GM19043 (cell line): ENCODE measurements around the gene CUL4A.
"Not testable (repeated sequence)": the region's sequence is repeated elsewhere in the genome, so short reads cannot be mapped to it uniquely, and the experiment has no call there.

Source experiments
- ATAC-seq: cut with Tn5 transposase; IDR thresholded peaks from one replicate; pipeline ENCODE4 v1.9.1; 2021; ENCODE audit warnings: low read depth; ENCODE audit not compliant: unreplicated experiment

Gene CUL4A

DNA sequence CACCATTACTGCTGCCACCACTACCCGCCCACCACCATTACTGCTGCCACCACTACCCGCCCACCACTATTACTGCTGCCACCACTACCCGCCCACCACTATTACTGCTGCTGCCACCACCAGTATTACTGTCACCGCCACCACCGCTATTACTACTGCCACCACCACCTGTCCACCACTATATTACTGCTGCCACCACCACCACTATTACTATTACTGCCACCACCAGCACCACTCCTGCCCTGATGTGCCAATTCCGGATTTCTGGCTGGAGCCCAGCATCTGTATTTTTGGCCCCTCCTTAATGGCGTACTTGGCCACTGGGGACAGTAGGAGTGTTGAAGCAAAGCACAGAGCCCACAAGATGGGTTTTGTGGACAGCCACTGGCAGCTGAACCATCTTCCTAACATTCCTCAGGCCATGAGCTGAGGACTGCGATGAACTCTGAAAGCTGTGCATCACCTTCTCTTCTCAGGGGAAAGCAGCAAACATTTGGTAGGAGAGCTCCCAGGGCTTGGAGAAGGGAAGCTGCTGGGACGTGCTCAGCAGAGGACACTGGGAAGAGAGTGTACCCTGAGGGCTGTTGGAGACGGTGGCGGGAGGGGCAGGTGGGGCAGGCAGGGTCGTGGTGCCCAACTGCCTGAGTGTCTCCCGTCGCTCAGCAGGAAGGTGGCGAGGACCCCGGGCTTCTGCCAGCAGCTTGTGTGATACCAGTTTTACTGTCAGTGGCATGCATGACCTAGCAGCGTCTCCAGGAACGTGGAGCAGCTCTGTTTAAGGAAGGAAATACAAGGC is 23.0 kb downstream of the CUL4A start:
- ATAC-seq, result no peak

DNA sequence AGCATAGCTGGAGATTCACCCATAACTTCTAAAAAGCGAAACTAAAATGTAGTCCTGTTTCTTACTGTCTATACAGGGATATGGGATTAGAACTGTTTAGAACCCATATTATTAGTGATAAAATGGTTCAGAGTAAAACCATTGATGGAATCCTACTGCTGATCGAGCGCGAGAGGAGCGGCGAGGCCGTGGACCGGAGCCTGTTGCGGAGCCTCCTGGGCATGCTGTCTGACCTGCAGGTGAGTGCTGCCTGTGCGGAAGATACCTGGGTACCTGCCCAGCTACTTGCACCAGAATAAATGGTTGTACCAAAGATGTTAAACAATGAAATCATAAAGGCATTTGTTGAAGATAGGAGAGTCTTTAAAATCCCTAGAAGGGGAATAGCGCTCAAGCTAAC is 23.7 kb downstream of the CUL4A start:
- no peak for ATAC-seq

GRCh38 chr13:113238536-113238935 is 29.1 kb downstream of the CUL4A start:
- no peak for ATAC-seq

DNA sequence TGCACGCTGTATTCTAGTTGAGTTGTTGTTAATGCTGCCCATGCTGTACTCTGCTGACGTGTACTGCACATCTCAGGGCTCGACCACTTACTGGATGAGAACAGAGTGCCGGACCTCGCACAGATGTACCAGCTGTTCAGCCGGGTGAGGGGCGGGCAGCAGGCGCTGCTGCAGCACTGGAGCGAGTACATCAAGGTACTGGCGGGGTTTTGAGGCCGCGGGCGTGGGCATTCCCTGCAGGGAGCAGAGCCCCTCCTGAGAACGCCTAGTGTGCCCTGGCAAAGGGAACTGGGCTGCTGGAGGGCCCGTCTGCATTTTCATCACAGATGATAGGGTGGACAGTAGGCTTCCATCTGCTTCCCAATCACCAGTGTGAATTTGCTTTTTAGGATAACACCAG is 29.9 kb downstream of the CUL4A start:
- no peak for ATAC-seq

DNA sequence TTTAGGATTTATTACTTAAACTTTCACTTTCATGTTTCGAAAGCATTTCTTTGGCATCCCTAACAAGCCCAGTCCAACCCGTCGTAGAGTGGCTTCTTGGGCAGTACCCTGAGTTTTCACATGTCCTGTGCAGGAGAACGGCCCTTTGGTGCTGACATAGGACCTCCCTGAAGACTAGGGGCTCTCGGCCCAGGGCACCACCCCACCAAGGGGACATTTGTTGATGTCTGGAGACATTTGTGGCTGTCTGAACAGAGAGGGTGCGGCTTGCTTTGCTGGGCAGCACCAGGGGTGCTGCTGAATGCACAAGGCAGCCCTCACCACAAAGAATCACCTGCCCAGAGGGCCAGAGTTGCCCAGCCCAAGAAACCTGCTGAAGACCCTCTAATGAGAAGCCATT is 30.6 kb downstream of the CUL4A start:
- ATAC-seq, result no peak

DNA sequence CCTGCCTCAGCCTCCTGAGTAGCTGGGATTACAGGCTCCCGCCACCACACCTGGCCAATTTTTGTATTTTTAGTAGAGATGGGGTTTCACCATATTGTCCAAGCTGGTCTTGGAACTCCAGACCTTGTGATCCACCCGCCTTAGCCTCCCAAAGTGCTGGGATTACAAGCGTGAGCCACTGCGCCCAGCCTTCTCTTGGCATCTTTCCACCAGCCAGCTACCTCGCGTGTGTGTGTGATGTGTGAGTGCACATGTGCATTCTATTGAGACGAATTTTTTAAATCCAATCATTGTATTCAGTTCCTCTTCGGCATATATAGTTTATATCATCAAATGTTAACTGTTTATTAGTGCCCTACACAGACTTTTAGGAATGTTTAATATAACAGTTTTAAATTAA is 32.2 kb downstream of the CUL4A start:
- ATAC-seq, result not testable (repeated sequence)

DNA sequence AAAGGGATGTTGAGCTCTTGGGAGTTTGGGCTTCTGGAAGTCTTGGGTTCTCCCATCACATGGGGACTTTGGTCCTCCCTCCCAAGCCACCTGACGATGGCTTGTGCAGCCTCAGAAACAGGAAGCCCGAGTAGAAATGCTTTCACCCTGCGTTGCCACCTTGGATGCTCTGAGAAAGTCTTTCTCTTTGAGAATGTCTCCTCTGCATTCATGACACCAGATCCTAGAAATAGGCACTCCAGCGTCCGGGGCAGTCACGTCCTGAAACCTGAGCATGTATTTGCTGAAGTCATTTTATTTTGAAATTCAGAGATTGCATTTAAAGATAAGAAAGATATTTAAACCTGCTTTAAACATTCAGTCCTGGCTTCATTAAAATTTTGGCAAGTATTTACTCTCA is 34.4 kb downstream of the CUL4A start:
- no peak for ATAC-seq

DNA sequence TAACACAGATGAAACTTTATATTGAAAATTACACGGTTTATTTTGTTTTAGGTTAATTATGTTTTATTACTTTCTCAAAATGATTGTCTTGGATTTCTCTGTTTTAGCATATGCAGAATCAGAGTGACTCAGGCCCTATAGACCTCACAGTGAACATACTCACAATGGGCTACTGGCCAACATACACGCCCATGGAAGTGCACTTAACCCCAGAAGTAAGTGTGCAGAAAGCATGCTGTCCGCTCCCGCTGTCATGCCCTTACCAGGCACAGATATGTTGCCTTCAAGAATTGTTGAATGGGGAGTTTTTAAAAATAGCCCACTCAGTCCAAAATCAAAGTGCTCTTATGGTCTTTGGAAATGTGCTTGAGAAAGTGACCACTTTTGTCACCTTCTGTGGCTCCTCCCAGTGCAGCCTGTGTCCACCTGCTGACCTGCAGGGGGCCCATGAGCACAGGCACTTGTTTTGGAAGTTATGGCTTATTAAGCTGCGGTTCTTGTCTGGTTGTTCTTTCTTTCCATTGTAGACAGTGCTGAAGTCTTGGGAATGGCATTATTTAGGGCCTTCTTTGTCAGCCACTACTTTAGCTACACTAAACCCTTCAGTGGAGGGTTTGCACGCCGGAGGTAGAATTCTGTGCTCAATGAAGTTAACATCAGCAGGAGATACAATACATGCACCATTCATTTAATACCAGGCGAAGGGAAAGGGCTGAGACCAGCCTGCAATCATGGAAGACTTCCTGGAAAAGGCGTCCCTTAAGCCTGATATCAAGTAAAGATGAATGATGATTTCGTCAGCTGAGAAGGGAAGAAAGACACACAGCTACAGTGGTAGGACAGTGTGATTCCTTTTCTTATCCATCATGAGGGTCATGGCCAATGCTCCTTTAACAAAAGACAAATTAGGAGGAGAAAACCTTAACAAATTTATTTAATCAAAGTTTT is 36.7 kb downstream of the CUL4A start:
- ATAC-seq, result no peak

GRCh38 chr13:113252516-113253095 is 43.2 kb downstream of the CUL4A start:
- no peak for ATAC-seq

DNA sequence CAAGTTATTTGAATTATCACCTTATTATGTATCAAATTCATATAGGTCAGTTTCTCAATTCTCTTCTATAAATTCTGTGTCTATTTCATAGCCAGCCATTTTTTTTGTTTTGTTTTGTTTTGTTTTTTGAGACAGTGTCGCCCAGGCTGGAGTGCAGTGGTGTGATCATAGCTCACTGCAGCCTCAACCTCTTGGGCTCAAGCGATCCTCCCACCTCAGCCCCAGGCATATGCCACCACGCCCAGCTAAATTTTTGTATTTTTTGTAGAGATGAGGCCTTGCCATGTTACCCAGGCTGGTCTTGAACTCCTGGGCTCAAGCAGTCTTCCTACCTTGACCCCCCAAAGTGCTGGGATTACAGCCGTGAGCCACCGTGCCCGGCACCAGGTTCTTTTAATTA is 48.5 kb downstream of the CUL4A start:
- ATAC-seq, result not testable (repeated sequence)

- ATAC-seq, result no peak
These were observed 49.1 kb downstream of the CUL4A start for GRCh38 chr13:113258321-113259054.

DNA sequence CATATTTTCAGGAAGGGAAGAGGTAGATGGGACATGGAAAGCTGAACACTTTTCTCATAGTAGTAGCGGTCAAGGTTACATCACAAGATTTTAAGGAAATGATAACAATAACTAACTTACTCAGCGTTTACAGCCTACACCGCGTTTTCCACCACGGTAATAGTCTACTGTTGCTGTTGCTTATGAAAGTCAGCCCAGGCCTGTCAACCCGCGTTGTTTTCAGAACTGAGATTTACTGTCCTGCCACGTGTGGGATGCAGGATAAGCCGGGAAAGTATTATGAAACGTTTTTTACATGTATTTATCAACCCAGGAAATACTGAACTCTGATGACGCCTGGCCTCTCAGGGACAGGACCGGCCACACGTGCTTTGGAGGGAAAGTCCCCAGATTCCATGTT is 51.6 kb downstream of the CUL4A start:
- ATAC-seq, result no peak

GRCh38 chr13:113263016-113263415 is 53.6 kb downstream of the CUL4A start:
- not testable (repeated sequence) for ATAC-seq

DNA sequence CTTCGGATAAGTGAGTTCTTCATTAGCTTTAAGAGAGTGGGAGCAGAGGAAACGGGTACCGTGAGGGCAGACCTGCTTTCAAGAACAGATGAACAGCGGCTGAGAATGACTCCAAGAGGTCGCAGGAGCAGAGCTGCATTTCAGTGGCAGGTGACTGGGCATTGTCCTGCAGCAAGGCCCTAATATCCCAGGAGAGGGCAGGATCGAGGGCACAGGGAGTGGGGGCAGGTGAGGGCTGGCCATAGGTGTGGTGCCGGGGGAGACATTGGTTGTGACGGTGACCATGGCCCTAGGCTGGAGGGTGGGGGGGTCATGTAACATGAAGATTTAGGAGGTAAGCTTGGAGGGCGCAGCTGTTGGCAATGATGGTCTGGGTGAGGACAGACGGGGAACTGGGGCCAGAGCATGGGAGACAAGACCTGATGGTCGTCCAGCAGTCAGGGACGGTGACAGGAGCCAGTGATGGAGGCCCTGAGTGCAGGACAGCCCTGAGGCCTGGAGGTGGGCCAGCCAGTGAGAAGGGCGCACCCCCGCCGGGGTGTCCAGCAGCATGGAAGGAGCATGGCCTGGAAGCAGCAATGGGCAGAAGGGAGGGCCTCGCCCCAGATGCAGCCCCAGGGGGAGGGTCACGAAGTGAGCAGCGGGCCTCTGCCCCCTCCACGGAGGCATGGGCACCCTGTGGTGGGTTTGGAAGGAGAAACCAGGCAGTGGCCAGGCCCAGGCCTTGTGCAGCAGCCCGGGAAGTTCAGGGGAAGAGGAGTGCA is 58.4 kb downstream of the CUL4A start:
- ATAC-seq, result no peak

DNA sequence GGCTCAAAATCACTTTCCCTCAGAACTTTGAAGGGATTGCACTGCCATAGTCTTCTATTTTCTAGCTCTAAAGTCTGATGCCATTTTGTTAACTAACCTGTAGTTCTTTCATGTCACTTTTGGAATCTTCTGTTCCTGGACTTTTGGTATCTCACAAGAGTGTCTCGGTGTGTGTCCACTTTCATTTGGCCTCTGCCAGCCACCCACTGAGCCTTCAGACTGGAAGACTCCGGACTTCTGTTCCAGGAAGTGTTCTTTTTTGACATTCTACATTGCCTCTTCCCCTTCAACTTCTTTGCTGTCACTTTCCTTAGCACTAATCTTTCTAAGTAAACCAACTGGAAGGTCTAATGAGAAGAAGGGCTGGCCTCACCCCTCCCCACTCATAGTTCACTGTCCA is 62.6 kb downstream of the CUL4A start:
- ATAC-seq, result no peak

DNA sequence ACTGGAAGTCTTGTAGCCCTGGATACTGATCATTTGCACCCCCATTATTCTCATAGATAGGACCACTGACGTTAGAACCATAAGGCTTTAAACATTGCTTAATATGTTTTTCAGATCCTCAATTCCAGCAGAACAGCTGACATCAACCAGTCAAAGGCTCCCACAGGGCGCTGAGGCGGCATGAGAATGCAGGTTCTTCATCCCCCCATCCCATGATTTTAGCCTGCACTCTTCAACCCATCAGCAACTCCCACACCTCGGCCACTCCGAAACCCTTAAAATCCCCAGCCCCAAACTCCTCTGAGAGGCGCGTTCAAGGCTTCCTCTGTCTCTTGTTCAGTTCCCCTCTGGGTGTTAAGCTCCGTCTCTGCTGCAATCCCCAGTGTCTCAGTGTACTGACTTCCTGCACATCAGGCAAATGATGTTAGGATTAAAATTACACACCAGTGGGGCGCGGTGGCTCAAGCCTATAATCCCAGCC is 63.3 kb downstream of the CUL4A start:
- no peak for ATAC-seq

- no peak for ATAC-seq
These were observed 63.9 kb downstream of the CUL4A start for GRCh38 chr13:113273321-113273720.

- ATAC-seq, result no peak
These were observed 64.6 kb downstream of the CUL4A start for GRCh38 chr13:113273851-113274590.

DNA sequence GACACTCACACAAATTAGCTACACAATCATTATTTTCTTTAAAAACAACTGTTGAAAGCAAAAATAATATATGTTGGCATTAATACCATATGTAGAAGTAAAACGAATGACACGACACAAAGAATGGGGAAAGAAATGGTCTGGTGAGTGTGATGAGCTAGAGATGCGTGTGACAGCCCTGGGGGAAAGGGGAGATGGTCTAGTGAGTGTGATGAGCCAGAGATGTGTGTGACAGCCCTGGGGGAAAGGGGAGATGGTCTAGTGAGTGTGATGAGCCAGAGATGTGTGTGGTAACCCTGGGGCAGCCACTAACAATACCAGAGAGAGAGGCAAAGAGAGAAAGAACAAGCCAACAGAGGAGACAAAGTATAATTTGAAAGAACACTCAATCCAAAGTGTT is 65.3 kb downstream of the CUL4A start:
- no peak for ATAC-seq
